Upper lobe of left lung (tissue), 6 donors: ENCODE data around the gene MT1H. TPM values are rescaled to one million over a fixed set of nuclear protein-coding genes. Genes with fewer than 3 reads are reported as not detected.
"Not testable (repeated sequence)": the region's sequence is repeated elsewhere in the genome, so short reads cannot be mapped to it uniquely, and the experiment has no call there.

Source experiments
- ATAC-seq, 2 donors: fragments of 200-7000 bp; cut with Tn5 transposase; one replicate each; pipeline ENCODE4 v1.9.1; 2022; ENCODE audit warnings: mild to moderate bottlenecking in 2 of 2, moderate library complexity in 2 of 2; ENCODE audit not compliant: low FRiP score in 2 of 2
- DNase-seq, 2 donors: peaks; one replicate each; pipeline ENCODE4 v3.0.0-alpha.2; 2019 to 2020
- H3K27ac ChIP-seq, 4 donors: fragments of 200-600 bp; sonication (generic); one replicate each; pipeline ENCODE4 v1.5.1; 2016 to 2019
- H3K27me3 ChIP-seq, 4 donors: fragments of 200-600 bp; sonication (generic); one replicate each; pipeline ENCODE4 v1.5.1; 2017 to 2019
- H3K36me3 ChIP-seq, 4 donors: fragments of 200-600 bp; sonication (generic); one replicate each; pipeline ENCODE4 v1.5.1; 2016 to 2019
- H3K4me1 ChIP-seq, 4 donors: fragments of 200-600 bp; sonication (generic); one replicate each; pipeline ENCODE4 v1.5.1; 2018 to 2019
- H3K4me3 ChIP-seq, 4 donors: fragments of 200-600 bp; sonication (generic); one replicate each; pipeline ENCODE4 v1.5.1; 2017 to 2019; ENCODE audit warnings: mild to moderate bottlenecking in 2 of 4, moderate library complexity in 1 of 4
- H3K9me3 ChIP-seq, 4 donors: fragments of 200-600 bp; sonication (generic); one replicate each; pipeline ENCODE4 v1.5.1; 2018 to 2019
- CTCF ChIP-seq, 6 experiments: fragments of 450-650 bp in 4 of 6; fragments of 200-600 bp in 2 of 6; sonication (generic) in 2 of 6; IDR thresholded peaks; one replicate each; pipeline ENCODE4 v1.5.1; 2016 to 2019; ENCODE audit warnings: antibody characterized with exemption in 6 of 6
- EP300 ChIP-seq, 4 donors: sonication (generic); formaldehyde crosslinking; IDR thresholded peaks; one replicate each; pipeline ENCODE4 v1.5.1; 2017; ENCODE audit warnings: antibody characterized with exemption in 4 of 4, control low read depth in 2 of 4
- POLR2A ChIP-seq, 4 donors: fragments of 450-650 bp; IDR thresholded peaks; one replicate each; pipeline ENCODE4 v1.5.1; 2016 to 2017; ENCODE audit warnings: antibody characterized with exemption in 4 of 4, mild to moderate bottlenecking in 2 of 4
- POLR2AphosphoS5 ChIP-seq, 2 donors: sonication (generic); formaldehyde crosslinking; IDR thresholded peaks; one replicate each; pipeline ENCODE4 v1.5.1; 2017; ENCODE audit warnings: antibody characterized with exemption in 2 of 2
- WGBS, 2 donors: methylation state at CpG; one replicate each; pipeline ENCODE4 v1.1.5; 2017 to 2018; 5-methylcytosine and 5-hydroxymethylcytosine counted together
- total RNA-seq, 6 donors: library from RNA; depleted of rRNA in 4 of 6; stranded (reverse); fragments of >200 nt in 4 of 6; gene quantifications; one replicate each; pipeline versions ENCODE4 v1.1.0 to v1.2.1, GENCODE V29; 2016 to 2021
- donor health status: DM: no; HTN: no; CAD: no; lungs with moderate emphysema.
- donor health status: DM: no; HTN: yes; CAD: no; lungs with severe emphysema.

MT1H gene
- total RNA-seq, 6 donors from 2014 or later = 2.9 to 9.3 TPM; not detected in 4

GRCh38 chr16:56667581-56668571 lies 1.7 kb upstream of the MT1H start, which contains the start of gene MT1G:
MT1G (minus strand) TSS chr16:56668065; CDS start chr16:56667993, 72 bp downstream.
- TF ChIP-seq POLR2AphosphoS5 (IDR thresholded peaks at IDR 0.05) (no peak), POLR2A (IDR thresholded peaks at IDR 0.05) (peak in 1 of 4 donors; percentile 47)
- DNase-seq = peak; percentile 40 to 91
- Histone ChIP-seq H3K4me3 (peak within 1 kb of the TSS in 2 of 4 donors; percentile 22), H3K4me1 (peaks cover 12 to 22% (median 21%) of the 10 kb centered on the region in 4 donors), H3K36me3 (no peaks in the 10 kb centered on the region), H3K27me3 (peaks cover 0 to 29% (median 11%) of the 10 kb centered on the region in 4 donors), H3K9me3 (no peaks in the 10 kb centered on the region), H3K27ac (no peak within 1 kb of the TSS)
- WGBS, 2 donors = 19 to 31% methylated on average over 21 to 34 of the region's 46 CpGs
- ATAC-seq = peak; percentile 82 to 85

- TF ChIP-seq EP300 (IDR thresholded peaks at IDR 0.05) (no peak), POLR2AphosphoS5 (IDR thresholded peaks at IDR 0.05) (no peak)
- Histone ChIP-seq H3K9me3 (no peaks in the 10 kb centered on the region), H3K27me3 (peaks cover 0 to 21% (median 8%) of the 10 kb centered on the region in 4 donors), H3K4me1 (peaks cover 10 to 19% (median 16%) of the 10 kb centered on the region in 4 donors), H3K4me3 (no peak overlapping the region), H3K36me3 (no peaks in the 10 kb centered on the region), H3K27ac (no peak overlapping the region)
- ATAC-seq = no peak
- 20 to 36% methylated on average over 13 to 19 of the region's 19 CpGs for WGBS, 2 donors
- DNase-seq = no peak
Measured at GRCh38 chr16:56669840-56670619, 416 bp downstream of the MT1H start.

- DNase-seq (no peak), ATAC-seq (no peak)
- TF ChIP-seq POLR2AphosphoS5 (IDR thresholded peaks at IDR 0.05) = no peak
- TF ChIP-seq EP300 (IDR thresholded peaks at IDR 0.05) = no peak
- TF ChIP-seq POLR2A (IDR thresholded peaks at IDR 0.05) = no peak
- no peak for TF ChIP-seq CTCF (IDR thresholded peaks at IDR 0.05)
- H3K4me3 ChIP-seq = no peak overlapping the region
- H3K27me3 ChIP-seq = peaks cover 0 to 22% (median 10%) of the 10 kb centered on the region in 4 donors
- no peak overlapping the region for H3K27ac ChIP-seq
- 79 to 83% methylated on average over 2 of the region's 2 CpGs for WGBS, 2 donors
- no peaks in the 10 kb centered on the region for H3K9me3 ChIP-seq
- H3K4me1 ChIP-seq = peaks cover 10 to 20% (median 19%) of the 10 kb centered on the region in 4 donors
- no peaks in the 10 kb centered on the region for H3K36me3 ChIP-seq
Measured at GRCh38 chr16:56670620-56670934, 963 bp downstream of the MT1H start.

GRCh38 chr16:56671691-56672090 lies 2.1 kb downstream of the MT1H start:
- Histone ChIP-seq H3K27me3 (peaks cover 0 to 27% (median 11%) of the 10 kb centered on the region in 4 donors), H3K4me1 (peaks cover 10 to 28% (median 25%) of the 10 kb centered on the region in 4 donors)
- not testable (repeated sequence) for DNase-seq, H3K9me3 ChIP-seq, H3K4me3 ChIP-seq, H3K36me3 ChIP-seq, ATAC-seq, H3K27ac ChIP-seq
- WGBS, 2 donors = 43 to 59% methylated on average over 2 of the region's 2 CpGs

GRCh38 chr16:56672171-56672570 lies 2.6 kb downstream of the MT1H start:
- H3K9me3 ChIP-seq, H3K36me3 ChIP-seq, DNase-seq, ATAC-seq, H3K27ac ChIP-seq, H3K4me3 ChIP-seq: not testable (repeated sequence)
- WGBS, 2 donors = 79 to 91% methylated on average over 3 of the region's 3 CpGs
- Histone ChIP-seq H3K27me3 (peaks cover 0 to 27% (median 11%) of the 10 kb centered on the region in 4 donors), H3K4me1 (peaks cover 10 to 28% (median 25%) of the 10 kb centered on the region in 4 donors)

- Histone ChIP-seq H3K9me3 (no peaks in the 10 kb centered on the region), H3K4me3 (no peak overlapping the region), H3K36me3 (no peaks in the 10 kb centered on the region), H3K27ac (no peak overlapping the region), H3K4me1 (peaks cover 8 to 25% (median 20%) of the 10 kb centered on the region in 4 donors), H3K27me3 (peaks cover 0 to 25% (median 10%) of the 10 kb centered on the region in 4 donors)
- TF ChIP-seq POLR2A (IDR thresholded peaks at IDR 0.05) = no peak
- TF ChIP-seq CTCF (IDR thresholded peaks at IDR 0.05) = no peak
- no peak for TF ChIP-seq EP300 (IDR thresholded peaks at IDR 0.05)
- TF ChIP-seq POLR2AphosphoS5 (IDR thresholded peaks at IDR 0.05) = no peak
- no peak for ATAC-seq
- 76 to 84% methylated on average over 9 to 11 of the region's 11 CpGs for whole genome bisulfite sequencing, 2 donors
- no peak for DNase-seq
Measured at GRCh38 chr16:56672761-56673536, 3.3 kb downstream of the MT1H start.
